Kidney (tissue), 14 donors: ENCODE results near the gene MVP. TPM values are rescaled to one million over a fixed set of nuclear protein-coding genes. Genes with fewer than 3 reads are reported as not detected.

Experiments used
- DNase-seq, 5 donors: peaks; one replicate each; pipeline ENCODE4 v3.0.0-alpha.2; 2013 to 2020
- FAIRE-seq: peaks from 2 replicates; lab custom pipeline; 2012; peaks lifted over from hg19 to GRCh38; lab: Jason Lieb, UNC
- H3K27ac ChIP-seq, 2 donors: one replicate each; pipeline ENCODE4 v1.7.0; 2013; ENCODE audit warnings: low read depth in 2 of 2, low read length in 2 of 2, inconsistent platforms in 1 of 2
- H3K27me3 ChIP-seq: one replicate; pipeline ENCODE4 v1.7.1; 2013; ENCODE audit warnings: low read length, inconsistent platforms; ENCODE audit not compliant: control insufficient read depth, insufficient read depth
- H3K36me3 ChIP-seq, 3 donors: one replicate each; pipeline versions ENCODE4 v1.7.0 to v1.7.1; 2013; ENCODE audit warnings: low read length in 3 of 3, control low read depth in 1 of 3, inconsistent platforms in 1 of 3; ENCODE audit not compliant: insufficient read depth in 3 of 3, control insufficient read depth in 2 of 3
- H3K4me1 ChIP-seq, 3 donors: one replicate each; pipeline versions ENCODE4 v1.7.0 to v1.7.1; 2013; ENCODE audit warnings: low read length in 3 of 3, inconsistent platforms in 1 of 3, low read depth in 1 of 3; ENCODE audit not compliant: control insufficient read depth in 2 of 3, insufficient read depth in 2 of 3
- H3K4me3 ChIP-seq, 3 donors: one replicate each; pipeline versions ENCODE4 v1.7.0 to v1.8.1; 2013; ENCODE audit warnings: low read length in 3 of 3, control low read depth in 1 of 3, inconsistent platforms in 1 of 3
- H3K9ac ChIP-seq, 3 donors: one replicate each; pipeline versions ENCODE4 v1.7.0 to v1.7.1; 2013; ENCODE audit warnings: low read length in 3 of 3, control low read depth in 1 of 3, inconsistent platforms in 1 of 3
- H3K9me3 ChIP-seq, 3 donors: one replicate each; pipeline versions ENCODE4 v1.7.0 to v1.7.1; 2013; ENCODE audit warnings: low read length in 3 of 3, control low read depth in 1 of 3, inconsistent platforms in 1 of 3; ENCODE audit not compliant: control insufficient read depth in 2 of 3, insufficient read depth in 1 of 3
- CTCF ChIP-seq: IDR thresholded peaks from 3 replicates; pipeline ENCODE4 v1.5.1; 2012; ENCODE audit warnings: mild to moderate bottlenecking, moderate library complexity, borderline replicate concordance; ENCODE audit not compliant: insufficient read depth; ENCODE audit errors: extremely low read depth
- intact Hi-C: fragments of 100-400 bp; cut with DNase I; formaldehyde crosslinking; loops from one replicate; pipeline ENCODE4 v1.11.1; 2022
- polyA plus RNA-seq: library from polyadenylated mRNA; stranded (reverse); fragments of 350-450 nt; fragmentation: Illumina TruSeq; extraction: RNeasy Lipid Tissue Mini Kit (QIAGEN cat#74804); gene quantifications from one replicate; pipeline ENCODE4 v1.2.3, GENCODE V29; 2014; ENCODE audit warnings: low read depth, low replicate concordance; ENCODE audit not compliant: insufficient read depth
- total RNA-seq: library from RNA; stranded (reverse); fragmentation: NEBNext Ultra II Directional; extraction: Animal tissue kit (Norgen Biotek cat#: 25700); gene quantifications from one replicate; pipeline ENCODE4 v1.2.1, GENCODE V29; 2021
- donor health status: control.
- donor health status: control.
- donor health status: control.
- donor health status: control.
- donor health status: control.
- donor health status: DM: yes; HTN: yes; CAD: no.
- donor health status: Normal renal cell carcinoma (clear cell type).

MVP gene
- total and polyA plus RNA-seq, 2 donors from 2014 or later, result 123 to 271 TPM

- H3K4me3 ChIP-seq, result peak overlapping the region in 1 of 3 donors; percentile 56
- intact Hi-C loops, result no loop called here
- FAIRE-seq, result no peak
These were observed 11.1 kb upstream of the MVP start for GRCh38 chr16:29809031-29809747.

DNA sequence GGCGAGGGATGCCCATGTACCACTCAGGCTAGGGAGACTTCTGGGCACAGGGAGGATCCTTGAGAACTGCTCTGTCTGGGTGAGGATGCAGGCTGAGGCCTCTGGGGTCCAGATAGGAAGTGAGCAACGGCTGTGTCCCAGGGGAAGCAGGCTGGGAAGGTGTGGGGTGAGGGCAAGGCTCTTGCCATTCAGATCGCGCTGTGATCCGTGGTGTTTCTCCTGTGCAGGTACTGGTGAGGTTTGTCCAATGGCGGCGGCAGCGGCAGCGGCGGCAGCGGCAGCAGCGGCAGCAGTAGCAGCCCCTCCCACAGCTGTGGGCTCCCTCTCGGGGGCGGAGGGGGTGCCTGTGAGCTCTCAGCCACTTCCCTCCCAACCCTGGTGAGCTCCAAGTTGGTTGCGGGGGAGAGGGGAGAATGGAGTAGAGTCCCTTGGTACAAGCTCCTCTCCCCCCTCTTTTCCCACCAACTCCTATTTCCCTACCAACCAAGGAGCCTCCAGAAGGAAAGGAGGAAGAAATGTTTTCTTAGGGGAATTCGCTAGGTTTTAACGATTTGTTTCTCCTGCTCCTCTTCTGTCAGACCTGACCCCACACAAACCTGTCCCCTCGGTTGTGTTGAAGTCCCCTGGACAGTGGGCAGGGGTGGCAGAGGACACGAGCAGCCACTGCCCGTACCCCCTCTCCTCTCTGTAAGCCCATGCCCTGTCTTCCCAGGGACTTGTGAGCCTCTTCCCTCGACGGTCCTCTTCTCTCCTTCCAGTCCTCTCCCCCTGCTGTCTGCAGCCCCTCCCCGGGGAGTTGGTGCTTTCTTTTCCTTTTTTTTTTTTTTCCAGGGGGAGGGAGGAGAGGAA is 10.2 kb upstream of the MVP start:
- intact Hi-C loops, result no loop called here
- peaks cover 2 to 36% (median 12%) of the 10 kb centered on the region in 3 donors for H3K4me1 ChIP-seq
- FAIRE-seq (no peak), DNase-seq (peak in 4 of 5 donors; percentile 48 to 77 (median 60))
- H3K9ac ChIP-seq, result no peak overlapping the region
- peaks cover 0 to 3% (median 2%) of the 10 kb centered on the region in 3 donors for H3K36me3 ChIP-seq
- no peak for TF ChIP-seq CTCF
- no peaks in the 10 kb centered on the region for H3K9me3 ChIP-seq
- no peaks in the 10 kb centered on the region for H3K27me3 ChIP-seq
- no peak overlapping the region for H3K4me3 ChIP-seq
- H3K27ac ChIP-seq, result peak overlapping the region in 1 of 2 donors; percentile 95

More at GRCh38 chr16:29809031-29809747, 11.1 kb upstream of the MVP start:
- Histone ChIP-seq H3K9me3 (no peaks in the 10 kb centered on the region), H3K27me3 (no peaks in the 10 kb centered on the region), H3K4me1 (peaks cover 2 to 39% (median 16%) of the 10 kb centered on the region in 3 donors), H3K36me3 (peaks cover 0 to 3% (median 2%) of the 10 kb centered on the region in 3 donors), H3K9ac (no peak overlapping the region), H3K27ac (peak overlapping the region in 1 of 2 donors; percentile 94)
- TF ChIP-seq CTCF, result no peak
- DNase-seq, result peak in 2 of 5 donors; percentile 81 to 87

DNA sequence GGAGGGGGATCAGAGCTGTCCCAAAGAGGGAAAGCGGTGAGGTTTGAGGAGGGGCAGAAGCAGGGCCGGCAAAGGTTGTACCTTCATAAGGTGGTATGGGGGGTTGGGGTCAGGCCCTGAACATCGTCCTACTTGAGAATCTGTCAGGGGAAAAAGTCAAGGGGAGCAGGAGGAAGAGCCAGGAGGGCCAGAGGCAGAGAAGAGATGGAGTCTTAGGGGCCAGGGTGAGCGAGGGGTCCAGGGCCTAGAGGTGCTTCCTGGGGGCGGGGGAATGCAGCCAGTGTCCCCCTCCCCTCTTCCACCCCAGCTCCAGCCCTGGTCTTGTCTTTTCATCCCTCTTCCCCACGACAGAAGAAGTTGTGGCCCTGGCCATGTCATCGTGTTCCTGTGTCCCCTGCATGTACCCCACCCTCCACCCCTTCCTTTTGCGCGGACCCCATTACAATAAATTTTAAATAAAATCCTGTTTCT is 9.5 kb upstream of the MVP start:
- DNase-seq, result no peak
- Histone ChIP-seq H3K36me3 (peaks cover 0 to 3% (median 2%) of the 10 kb centered on the region in 3 donors), H3K9me3 (no peaks in the 10 kb centered on the region), H3K4me1 (peaks cover 2 to 38% (median 12%) of the 10 kb centered on the region in 3 donors), H3K27me3 (no peaks in the 10 kb centered on the region), H3K27ac (peak overlapping the region; percentile 83 to 95), H3K9ac (peak overlapping the region in 1 of 3 donors; percentile 58), H3K4me3 (peak overlapping the region in 1 of 3 donors; percentile 66)
- TF ChIP-seq CTCF, result no peak
- FAIRE-seq, result no peak
- intact Hi-C loops, result no loop called here
